SK-N-SH (cell line): ENCODE results near the gene PIBF1. TPM values are rescaled to one million over a fixed set of nuclear protein-coding genes. Genes with fewer than 3 reads are reported as not detected.

Source experiments
- CTCF ChIA-PET: fragments of 300-600, 350-600 bp; formaldehyde crosslinking; extraction: SDS; loops from one replicate; lab custom pipeline; 2021; lab: Yijun Ruan, JAX
- POLR2A ChIA-PET: fragments of 350-600 bp; sonication (Branson Sonifier 250); formaldehyde crosslinking; extraction: SDS; loops from one replicate; lab custom pipeline; 2020; ENCODE audit warnings: antibody characterized with exemption, inconsistent platforms; lab: Yijun Ruan, JAX
- DNase-seq: peaks from one replicate; pipeline ENCODE4 v3.0.0; 2012
- H2AFZ ChIP-seq: fragments of 200-600 bp; sonication (generic); 2 replicates; pipeline ENCODE4 v1.8.1; 2016; ENCODE audit warnings: antibody characterized with exemption, mild to moderate bottlenecking, low read depth
- H3F3A ChIP-seq: fragments of 200-600 bp; sonication (generic); replicated peaks from 2 replicates; pipeline ENCODE3; 2016; ENCODE audit warnings: antibody characterized with exemption, mild to moderate bottlenecking; ENCODE audit not compliant: insufficient read depth
- H3K27ac ChIP-seq, 2 experiments: fragments of 200-500 bp in 1 of 2; fragments of 200-600 bp in 1 of 2; sonication (Bioruptor generic) in 1 of 2; sonication (generic), shearing (Covaris generic) in 1 of 2; 2 replicates each; pipeline versions ENCODE4 v1.5.1 to v1.6.1; 2014 to 2016; ENCODE audit warnings: low read depth in 2 of 2, inconsistent platforms in 1 of 2, low read length in 1 of 2, mild to moderate bottlenecking in 1 of 2, mixed read lengths in 1 of 2
- H3K27me3 ChIP-seq: fragments of 200-600 bp; sonication (generic), shearing (Covaris generic); 2 replicates; pipeline ENCODE4 v1.6.1; 2016; ENCODE audit warnings: mixed run types; ENCODE audit not compliant: insufficient read depth
- H3K36me3 ChIP-seq, 2 experiments: fragments of 200-500 bp in 1 of 2; fragments of 200-600 bp in 1 of 2; sonication (Bioruptor generic) in 1 of 2; sonication (generic) in 1 of 2; replicated peaks in 1 of 2; 2 replicates each; pipeline versions ENCODE3 to v1.5.1; 2014 to 2016; ENCODE audit warnings: low read length in 1 of 2, mild to moderate bottlenecking in 1 of 2; ENCODE audit not compliant: insufficient read depth in 2 of 2, control insufficient read depth in 1 of 2
- H3K4me1 ChIP-seq, 2 experiments: fragments of 200-500 bp in 1 of 2; fragments of 200-600 bp in 1 of 2; sonication (Bioruptor generic) in 1 of 2; sonication (generic), shearing (Covaris generic) in 1 of 2; 2 replicates each; pipeline versions ENCODE4 v1.5.1 to v1.6.1; 2014 to 2016; ENCODE audit warnings: low read depth in 1 of 2, low read length in 1 of 2, mixed run types in 1 of 2; ENCODE audit not compliant: insufficient read depth in 2 of 2, control insufficient read depth in 1 of 2
- H3K4me2 ChIP-seq: fragments of 200-600 bp; sonication (generic), shearing (Covaris generic); 2 replicates; pipeline ENCODE4 v1.6.1; 2017; ENCODE audit warnings: mixed run types
- H3K4me3 ChIP-seq, 2 experiments: fragments of 200-500 bp in 1 of 2; fragments of 200-600 bp in 1 of 2; sonication (Bioruptor generic) in 1 of 2; sonication (generic), shearing (Covaris generic) in 1 of 2; 2 replicates each; pipeline versions ENCODE4 v1.5.1 to v1.8.1; 2014 to 2016; ENCODE audit warnings: low read depth in 2 of 2, inconsistent platforms in 1 of 2, low read length in 1 of 2, mild to moderate bottlenecking in 1 of 2, mixed read lengths in 1 of 2, moderate library complexity in 1 of 2
- H3K79me2 ChIP-seq: fragments of 200-600 bp; sonication (generic); 2 replicates; pipeline ENCODE4 v1.8.1; 2017; ENCODE audit warnings: mild to moderate bottlenecking; ENCODE audit not compliant: insufficient read depth
- H3K9ac ChIP-seq: fragments of 200-600 bp; sonication (generic); 2 replicates; pipeline ENCODE4 v1.6.1; 2017; ENCODE audit warnings: mixed run types
- H3K9me2 ChIP-seq: fragments of 200-600 bp; sonication (generic); 2 replicates; pipeline ENCODE4 v1.6.1; 2017; ENCODE audit warnings: mixed run types
- H3K9me3 ChIP-seq: fragments of 200-600 bp; sonication (generic); 2 replicates; pipeline ENCODE4 v1.6.1; 2017; ENCODE audit warnings: mixed run types, mild to moderate bottlenecking, moderate library complexity
- H4K20me1 ChIP-seq: fragments of 200-600 bp; sonication (generic); 2 replicates; pipeline ENCODE4 v1.6.1; 2017; ENCODE audit warnings: mild to moderate bottlenecking, mixed run types; ENCODE audit not compliant: insufficient read depth
- CHD2 ChIP-seq: fragments of 150-350 bp; IDR thresholded peaks from 2 replicates; pipeline ENCODE4 v1.6.1; 2018; ENCODE audit warnings: low read length; ENCODE audit not compliant: partially characterized antibody
- EP300 ChIP-seq, 2 experiments: IDR thresholded peaks; 2 replicates each; pipeline versions ENCODE4 v1.4.0 to v1.6.1; 2012; ENCODE audit warnings: borderline replicate concordance in 1 of 2, low read depth in 1 of 2, low read length in 1 of 2
- EZH2phosphoT487 ChIP-seq: fragments of 200-600 bp; sonication (generic); IDR thresholded peaks from 2 replicates; pipeline ENCODE4 v1.6.1; 2017; ENCODE audit warnings: low read depth, mixed run types, mild to moderate bottlenecking, antibody characterized with exemption, moderate library complexity, borderline replicate concordance
- FOXJ3 ChIP-seq: sonication (generic); formaldehyde crosslinking; IDR thresholded peaks from 2 replicates; pipeline ENCODE4 v1.5.1; 2020; ENCODE audit warnings: mild to moderate bottlenecking, missing genetic modification reagents
- FOXM1 ChIP-seq: IDR thresholded peaks from 2 replicates; pipeline ENCODE4 v1.4.0; 2012; ENCODE audit warnings: low read depth, mild to moderate bottlenecking
- GABPA ChIP-seq: IDR thresholded peaks from 2 replicates; pipeline ENCODE4 v1.4.0; 2012; ENCODE audit warnings: low read depth, mild to moderate bottlenecking
- GATA2 ChIP-seq: sonication (generic); formaldehyde crosslinking; IDR thresholded peaks from 2 replicates; pipeline ENCODE4 v1.5.0; 2020; ENCODE audit warnings: mild to moderate bottlenecking, missing genetic modification reagents
- IRF3 ChIP-seq: fragments of 150-350 bp; IDR thresholded peaks from 2 replicates; pipeline ENCODE4 v1.6.1; 2016; ENCODE audit warnings: mild to moderate bottlenecking, low read depth, low read length
- MXI1 ChIP-seq: IDR thresholded peaks from 2 replicates; pipeline ENCODE4 v1.6.1; 2012; ENCODE audit warnings: mild to moderate bottlenecking, low read depth, low read length, improper control_type of control experiment
- NFIC ChIP-seq: IDR thresholded peaks from 2 replicates; pipeline ENCODE4 v1.4.0; 2012; ENCODE audit warnings: borderline replicate concordance
- NRF1 ChIP-seq: IDR thresholded peaks from 2 replicates; pipeline ENCODE4 v1.6.1; 2012; ENCODE audit warnings: low read depth, mild to moderate bottlenecking, low read length
- PBX3 ChIP-seq: IDR thresholded peaks from 2 replicates; pipeline ENCODE4; 2012
- RAD21 ChIP-seq: IDR thresholded peaks from 2 replicates; pipeline ENCODE4 v1.6.1; 2012; ENCODE audit warnings: mild to moderate bottlenecking, low read length
- TCF12 ChIP-seq: IDR thresholded peaks from 2 replicates; pipeline ENCODE4 v1.4.0; 2012
- USF1 ChIP-seq: IDR thresholded peaks from 2 replicates; pipeline ENCODE4 v1.4.0; 2012; ENCODE audit warnings: low read depth, borderline replicate concordance
- USF2 ChIP-seq: fragments of 150-350 bp; IDR thresholded peaks from 2 replicates; pipeline ENCODE4 v1.6.1; 2017; ENCODE audit warnings: antibody characterized with exemption, low read length, low read depth, borderline replicate concordance
- ZBTB33 ChIP-seq: IDR thresholded peaks from 2 replicates; pipeline ENCODE4 v1.4.0; 2012; ENCODE audit warnings: low read depth, borderline replicate concordance
- WGBS: methylation state at CpG from one replicate; pipeline ENCODE4 v1.1.6; 2017; ENCODE audit warnings: low lambda C conversion rate; 5-methylcytosine and 5-hydroxymethylcytosine counted together
- polyA plus RNA-seq, 3 experiments: library from polyadenylated mRNA; depleted of rRNA; stranded (reverse); fragments of >200 nt; gene quantifications; 2 replicates each; pipeline ENCODE4 v1.2.3, GENCODE V29; 2012

PIBF1 gene
- polyA plus RNA-seq, 1 of the 3 experiments (the other 2 are of a cell fraction), result 3.9 TPM

- no peak overlapping the region for H2AFZ ChIP-seq
- no peak for DNase-seq
- H3K9me3 ChIP-seq, result no peaks in the 10 kb centered on the region; the same call in 1 of the 2 replicates
- H3K4me3 ChIP-seq, result no peak overlapping the region
- no peaks in the 10 kb centered on the region for H3K9me2 ChIP-seq
- H3K9ac ChIP-seq, result no peak overlapping the region
- POLR2A ChIA-PET, result no interaction called here
- no peak overlapping the region for H3K27ac ChIP-seq
- H3K4me2 ChIP-seq, result no peak overlapping the region
- no peaks in the 10 kb centered on the region for H3K79me2 ChIP-seq
- no peak for TF ChIP-seq MXI1
- no peak for TF ChIP-seq ZBTB33
- no peak for TF ChIP-seq RAD21
- TF ChIP-seq GABPA, result no peak
- no peak for TF ChIP-seq TCF12
- no peak for TF ChIP-seq USF2
- no peak for TF ChIP-seq CHD2
- no peak for TF ChIP-seq USF1
- TF ChIP-seq EZH2phosphoT487, result no peak
- no peak for TF ChIP-seq GATA2
- no peak for TF ChIP-seq FOXJ3 (CRISPR knock-in tag)
- no peak for TF ChIP-seq EP300 (IDR thresholded peaks at IDR 0.05; ENCODE audit: borderline replicate concordance in 1 of 2, low read depth in 1 of 2, low read length in 1 of 2)
- no peak for TF ChIP-seq NRF1
- no peak for TF ChIP-seq FOXM1
- no peak for TF ChIP-seq IRF3
- no peak for TF ChIP-seq NFIC
- no peak for TF ChIP-seq PBX3
- CTCF ChIA-PET, result no interaction called here
- H3F3A ChIP-seq, result no peaks in the 10 kb centered on the region
- peaks cover 0 to 9% of the 10 kb centered on the region in 2 experiments for H3K36me3 ChIP-seq
- H4K20me1 ChIP-seq, result no peaks in the 10 kb centered on the region
- no peaks in the 10 kb centered on the region for H3K27me3 ChIP-seq
- WGBS, result 81% methylated on average over 3 of the region's 3 CpGs
- no peaks in the 10 kb centered on the region for H3K4me1 ChIP-seq
Measured at GRCh38 chr13:72990953-72991352, 209.0 kb downstream of the PIBF1 start.
